HG02943 (cell line): ENCODE measurements around the gene TMEM51.
"Not testable (repeated sequence)": the region's sequence is repeated elsewhere in the genome, so short reads cannot be mapped to it uniquely, and the experiment has no call there.

Experiments used
- ATAC-seq: cut with Tn5 transposase; IDR thresholded peaks from one replicate; pipeline ENCODE4 v1.9.1; 2021; ENCODE audit warnings: mild to moderate bottlenecking, low read depth, moderate library complexity; ENCODE audit not compliant: unreplicated experiment

Gene TMEM51

GRCh38 chr1:15125101-15125745 lies 28.3 kb upstream of the TMEM51 start:
- ATAC-seq = no peak

GRCh38 chr1:15128077-15128476 lies 25.5 kb upstream of the TMEM51 start:
- no peak for ATAC-seq

- no peak for ATAC-seq
Observed at GRCh38 chr1:15128520-15129313, 24.8 kb upstream of the TMEM51 start.

GRCh38 chr1:15129944-15130343 lies 23.6 kb upstream of the TMEM51 start:
- no peak for ATAC-seq

- no peak for ATAC-seq
Observed at GRCh38 chr1:15130607-15131006, 22.9 kb upstream of the TMEM51 start.

GRCh38 chr1:15132965-15133364 lies 20.6 kb upstream of the TMEM51 start:
- ATAC-seq = no peak

- no peak for ATAC-seq
Observed at GRCh38 chr1:15134285-15134684, 19.3 kb upstream of the TMEM51 start.

- not testable (repeated sequence) for ATAC-seq
Observed at GRCh38 chr1:15135604-15136003, 17.9 kb upstream of the TMEM51 start.

- ATAC-seq = no peak
Observed at GRCh38 chr1:15137809-15138208, 15.7 kb upstream of the TMEM51 start.

GRCh38 chr1:15139654-15140350 lies 13.7 kb upstream of the TMEM51 start:
- no peak for ATAC-seq

GRCh38 chr1:15141935-15142539 lies 11.5 kb upstream of the TMEM51 start:
- no peak for ATAC-seq

GRCh38 chr1:15145327-15145726 lies 8.2 kb upstream of the TMEM51 start:
- no peak for ATAC-seq

GRCh38 chr1:15146142-15146680 lies 7.3 kb upstream of the TMEM51 start:
- no peak for ATAC-seq

- ATAC-seq = no peak
Observed at GRCh38 chr1:15146971-15147376, 6.6 kb upstream of the TMEM51 start.

- ATAC-seq = no peak
Observed at GRCh38 chr1:15148004-15148403, 5.5 kb upstream of the TMEM51 start.

- no peak for ATAC-seq
Observed at GRCh38 chr1:15148475-15148874, 5.1 kb upstream of the TMEM51 start.

GRCh38 chr1:15148941-15149340 lies 4.6 kb upstream of the TMEM51 start:
- ATAC-seq = no peak

GRCh38 chr1:15150376-15150775 lies 3.2 kb upstream of the TMEM51 start:
- no peak for ATAC-seq

- no peak for ATAC-seq
Observed at GRCh38 chr1:15151377-15151806, 2.2 kb upstream of the TMEM51 start.

GRCh38 chr1:15151871-15152270 lies 1.7 kb upstream of the TMEM51 start:
- ATAC-seq = no peak
